WTC11 (cell line): ENCODE measurements around the gene MEIS1. TPM values are rescaled to one million over a fixed set of nuclear protein-coding genes. Genes with fewer than 3 reads are reported as not detected.

Experiments used
- ATAC-seq: fragments of 200-7000 bp; cut with Tn5 transposase; 2 replicates; pipeline ENCODE4 v1.10.0; 2021; ENCODE audit warnings: mild to moderate bottlenecking, moderate library complexity
- CTCF ChIA-PET: fragments of 300-600 bp; sonication (Branson Sonifier 250); formaldehyde crosslinking; loops from one replicate; lab custom pipeline; 2021; ENCODE audit warnings: antibody characterized with exemption; lab: Charles Lee
- POLR2A ChIA-PET: fragments of 350-600 bp; sonication (Branson Sonifier 250); formaldehyde crosslinking; loops from one replicate; lab custom pipeline; 2021; ENCODE audit warnings: antibody characterized with exemption; lab: Charles Lee
- DNase-seq: peaks from one replicate; pipeline ENCODE4 v3.0.0; 2021; ENCODE audit warnings: low spot score
- H3K27ac Mint-ChIP-seq: 2 replicates; pipeline ENCODE4 v1.8.0; 2021; ENCODE audit warnings: mixed read lengths
- H3K27me3 Mint-ChIP-seq: 2 replicates; pipeline ENCODE4 v1.8.0; 2021; ENCODE audit warnings: low read depth, mild to moderate bottlenecking, moderate library complexity, mixed read lengths
- H3K36me3 Mint-ChIP-seq: 2 replicates; pipeline ENCODE4 v1.8.0; 2021; ENCODE audit warnings: mixed read lengths
- H3K4me1 Mint-ChIP-seq: 2 replicates; pipeline ENCODE4 v1.8.0; 2022; ENCODE audit warnings: mixed read lengths
- H3K4me3 Mint-ChIP-seq: 2 replicates; pipeline ENCODE4 v1.8.0; 2021; ENCODE audit warnings: mild to moderate bottlenecking, moderate library complexity, mixed read lengths
- H3K9me3 Mint-ChIP-seq: 2 replicates; pipeline ENCODE4 v1.8.0; 2021; ENCODE audit warnings: mixed read lengths
- IRF2 ChIP-seq: sonication (generic); formaldehyde crosslinking; IDR thresholded peaks from 2 replicates; pipeline ENCODE4 v1.8.0; 2022; ENCODE audit warnings: low read depth, missing genetic modification reagents, borderline replicate concordance
- JUN ChIP-seq: sonication (generic); formaldehyde crosslinking; IDR thresholded peaks from 2 replicates; pipeline ENCODE4 v1.8.0; 2023; ENCODE audit warnings: mild to moderate bottlenecking, missing genetic modification reagents
- NR1H2 ChIP-seq: sonication (generic); formaldehyde crosslinking; IDR thresholded peaks from 2 replicates; pipeline ENCODE4 v1.9.0; 2021; ENCODE audit warnings: mild to moderate bottlenecking, moderate library complexity, missing genetic modification reagents
- ZNF232 ChIP-seq: sonication (generic); formaldehyde crosslinking; IDR thresholded peaks from 2 replicates; pipeline ENCODE4 v1.8.0; 2022; ENCODE audit warnings: mild to moderate bottlenecking, missing genetic modification reagents
- total RNA-seq: library from RNA; stranded (reverse); gene quantifications from 3 replicates; pipeline ENCODE4 v1.2.3, GENCODE V29; 2021
- TF ChIP-seq, protein P1 (sequence below): fragments of 250-450 bp; sonication (Bioruptor Pico); conservative IDR thresholded peaks from 2 replicates; pipeline ENCODE4 v1.9.0; 2021; ENCODE audit warnings: mild to moderate bottlenecking
- TF ChIP-seq, protein P2 (sequence below): sonication (generic); formaldehyde crosslinking; IDR thresholded peaks from 2 replicates; pipeline ENCODE4 v1.8.0; 2022; ENCODE audit warnings: missing genetic modification reagents
- TF ChIP-seq, protein P3 (sequence below): fragments of 200-600 bp; IDR thresholded peaks from 2 replicates; pipeline ENCODE4 v1.8.0; 2022; ENCODE audit warnings: antibody characterized with exemption
- TF ChIP-seq, protein P4 (sequence below): fragments of 250-450 bp; sonication (Bioruptor Pico); IDR thresholded peaks from 2 replicates; pipeline ENCODE4 v2.1.2; 2022; ENCODE audit warnings: mild to moderate bottlenecking, moderate library complexity
- TF ChIP-seq, protein P5 (sequence below): sonication (generic); formaldehyde crosslinking; conservative IDR thresholded peaks from 2 replicates; pipeline ENCODE4 v1.8.1; 2023; ENCODE audit warnings: mild to moderate bottlenecking, low read depth, missing genetic modification reagents, moderate library complexity
- TF ChIP-seq, protein P6 (sequence below): sonication (generic); formaldehyde crosslinking; conservative IDR thresholded peaks from 2 replicates; pipeline ENCODE4 v1.8.1; 2022; ENCODE audit warnings: mild to moderate bottlenecking, missing genetic modification reagents

Gene MEIS1
- total RNA-seq, 1 experiment from 2014 or later: 0.48 TPM

DNA sequence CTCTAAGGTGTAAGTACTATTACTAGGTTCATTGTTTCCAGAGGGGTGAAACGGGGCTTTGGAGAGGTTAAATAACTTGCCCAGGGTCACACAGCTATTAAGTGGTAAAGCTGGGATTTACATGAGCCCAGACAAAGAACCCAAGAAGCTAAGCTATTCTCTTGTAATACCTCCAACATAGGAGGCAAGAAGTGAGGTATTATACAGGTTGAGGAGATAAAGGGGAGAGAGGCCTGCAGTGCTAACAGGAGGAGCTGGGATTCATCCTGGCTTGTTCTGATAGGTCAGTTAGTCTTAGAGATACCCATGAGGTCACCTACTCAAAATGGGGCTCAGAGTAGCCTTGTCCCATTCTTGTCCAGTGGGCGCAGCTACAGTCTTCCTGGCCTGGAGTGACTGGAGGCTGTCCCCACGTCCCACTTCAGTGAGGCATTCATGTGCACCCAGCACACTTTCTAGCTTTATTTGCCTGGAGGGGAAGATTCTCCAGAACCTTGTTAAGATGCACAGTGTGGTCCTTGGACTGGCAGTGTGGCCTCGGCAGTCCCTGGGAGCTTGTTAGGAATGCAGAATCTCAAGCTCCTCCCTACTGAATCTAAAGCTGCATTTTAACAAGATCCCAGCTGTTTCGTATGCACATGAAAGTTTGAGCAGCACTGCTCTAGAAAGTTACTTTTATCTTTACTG, 63.5 kb downstream of the MEIS1 start (continued):
- TF ChIP-seq, protein P1, sequence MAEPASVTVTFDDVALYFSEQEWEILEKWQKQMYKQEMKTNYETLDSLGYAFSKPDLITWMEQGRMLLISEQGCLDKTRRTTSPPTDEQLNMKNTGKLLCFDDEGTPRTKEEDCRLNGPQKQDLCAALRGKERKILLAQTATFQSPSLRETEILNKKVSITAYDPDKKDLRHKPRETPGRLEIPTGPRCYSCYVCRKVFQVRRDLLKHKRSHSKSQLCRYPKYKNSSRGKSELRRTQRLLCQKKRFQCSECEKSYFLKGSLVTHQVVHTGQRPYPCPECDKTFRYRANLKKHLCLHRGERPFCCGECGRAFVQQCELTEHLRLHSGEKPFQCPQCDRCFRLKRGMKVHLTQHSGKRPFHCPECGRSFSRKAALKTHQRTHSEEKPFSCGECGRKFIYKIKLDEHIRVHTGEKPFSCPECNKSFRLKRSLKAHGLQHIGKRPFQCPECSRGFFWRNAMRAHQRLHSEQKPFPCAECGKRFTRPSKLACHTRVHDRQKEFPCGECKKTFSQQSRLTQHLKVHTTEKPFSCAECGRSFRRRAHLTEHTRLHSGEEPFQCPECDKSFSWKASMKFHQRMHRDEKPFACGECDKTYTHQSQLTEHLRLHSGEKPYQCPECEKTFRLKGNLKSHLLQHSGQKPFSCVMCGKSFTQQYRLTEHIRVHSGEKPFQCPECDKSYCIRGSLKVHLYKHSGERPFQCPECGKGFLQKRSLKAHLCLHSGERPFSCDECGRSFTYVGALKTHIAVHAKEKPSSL (CRISPR knock-in tag): no peak
- TF ChIP-seq NR1H2 (CRISPR knock-in tag): no peak
- no peak for TF ChIP-seq ZNF232 (CRISPR knock-in tag)
- TF ChIP-seq, protein P2, sequence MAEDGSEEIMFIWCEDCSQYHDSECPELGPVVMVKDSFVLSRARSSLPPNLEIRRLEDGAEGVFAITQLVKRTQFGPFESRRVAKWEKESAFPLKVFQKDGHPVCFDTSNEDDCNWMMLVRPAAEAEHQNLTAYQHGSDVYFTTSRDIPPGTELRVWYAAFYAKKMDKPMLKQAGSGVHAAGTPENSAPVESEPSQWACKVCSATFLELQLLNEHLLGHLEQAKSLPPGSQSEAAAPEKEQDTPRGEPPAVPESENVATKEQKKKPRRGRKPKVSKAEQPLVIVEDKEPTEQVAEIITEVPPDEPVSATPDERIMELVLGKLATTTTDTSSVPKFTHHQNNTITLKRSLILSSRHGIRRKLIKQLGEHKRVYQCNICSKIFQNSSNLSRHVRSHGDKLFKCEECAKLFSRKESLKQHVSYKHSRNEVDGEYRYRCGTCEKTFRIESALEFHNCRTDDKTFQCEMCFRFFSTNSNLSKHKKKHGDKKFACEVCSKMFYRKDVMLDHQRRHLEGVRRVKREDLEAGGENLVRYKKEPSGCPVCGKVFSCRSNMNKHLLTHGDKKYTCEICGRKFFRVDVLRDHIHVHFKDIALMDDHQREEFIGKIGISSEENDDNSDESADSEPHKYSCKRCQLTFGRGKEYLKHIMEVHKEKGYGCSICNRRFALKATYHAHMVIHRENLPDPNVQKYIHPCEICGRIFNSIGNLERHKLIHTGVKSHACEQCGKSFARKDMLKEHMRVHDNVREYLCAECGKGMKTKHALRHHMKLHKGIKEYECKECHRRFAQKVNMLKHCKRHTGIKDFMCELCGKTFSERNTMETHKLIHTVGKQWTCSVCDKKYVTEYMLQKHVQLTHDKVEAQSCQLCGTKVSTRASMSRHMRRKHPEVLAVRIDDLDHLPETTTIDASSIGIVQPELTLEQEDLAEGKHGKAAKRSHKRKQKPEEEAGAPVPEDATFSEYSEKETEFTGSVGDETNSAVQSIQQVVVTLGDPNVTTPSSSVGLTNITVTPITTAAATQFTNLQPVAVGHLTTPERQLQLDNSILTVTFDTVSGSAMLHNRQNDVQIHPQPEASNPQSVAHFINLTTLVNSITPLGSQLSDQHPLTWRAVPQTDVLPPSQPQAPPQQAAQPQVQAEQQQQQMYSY (CRISPR knock-in tag): no peak
- TF ChIP-seq, protein P3, sequence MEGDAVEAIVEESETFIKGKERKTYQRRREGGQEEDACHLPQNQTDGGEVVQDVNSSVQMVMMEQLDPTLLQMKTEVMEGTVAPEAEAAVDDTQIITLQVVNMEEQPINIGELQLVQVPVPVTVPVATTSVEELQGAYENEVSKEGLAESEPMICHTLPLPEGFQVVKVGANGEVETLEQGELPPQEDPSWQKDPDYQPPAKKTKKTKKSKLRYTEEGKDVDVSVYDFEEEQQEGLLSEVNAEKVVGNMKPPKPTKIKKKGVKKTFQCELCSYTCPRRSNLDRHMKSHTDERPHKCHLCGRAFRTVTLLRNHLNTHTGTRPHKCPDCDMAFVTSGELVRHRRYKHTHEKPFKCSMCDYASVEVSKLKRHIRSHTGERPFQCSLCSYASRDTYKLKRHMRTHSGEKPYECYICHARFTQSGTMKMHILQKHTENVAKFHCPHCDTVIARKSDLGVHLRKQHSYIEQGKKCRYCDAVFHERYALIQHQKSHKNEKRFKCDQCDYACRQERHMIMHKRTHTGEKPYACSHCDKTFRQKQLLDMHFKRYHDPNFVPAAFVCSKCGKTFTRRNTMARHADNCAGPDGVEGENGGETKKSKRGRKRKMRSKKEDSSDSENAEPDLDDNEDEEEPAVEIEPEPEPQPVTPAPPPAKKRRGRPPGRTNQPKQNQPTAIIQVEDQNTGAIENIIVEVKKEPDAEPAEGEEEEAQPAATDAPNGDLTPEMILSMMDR: no peak
- TF ChIP-seq IRF2 (CRISPR knock-in tag): no peak
- TF ChIP-seq, protein P4, sequence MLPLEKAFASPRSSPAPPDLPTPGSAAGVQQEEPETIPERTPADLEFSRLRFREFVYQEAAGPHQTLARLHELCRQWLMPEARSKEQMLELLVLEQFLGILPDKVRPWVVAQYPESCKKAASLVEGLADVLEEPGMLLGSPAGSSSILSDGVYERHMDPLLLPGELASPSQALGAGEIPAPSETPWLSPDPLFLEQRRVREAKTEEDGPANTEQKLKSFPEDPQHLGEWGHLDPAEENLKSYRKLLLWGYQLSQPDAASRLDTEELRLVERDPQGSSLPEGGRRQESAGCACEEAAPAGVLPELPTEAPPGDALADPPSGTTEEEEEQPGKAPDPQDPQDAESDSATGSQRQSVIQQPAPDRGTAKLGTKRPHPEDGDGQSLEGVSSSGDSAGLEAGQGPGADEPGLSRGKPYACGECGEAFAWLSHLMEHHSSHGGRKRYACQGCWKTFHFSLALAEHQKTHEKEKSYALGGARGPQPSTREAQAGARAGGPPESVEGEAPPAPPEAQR (CRISPR knock-in tag): no peak

DNA sequence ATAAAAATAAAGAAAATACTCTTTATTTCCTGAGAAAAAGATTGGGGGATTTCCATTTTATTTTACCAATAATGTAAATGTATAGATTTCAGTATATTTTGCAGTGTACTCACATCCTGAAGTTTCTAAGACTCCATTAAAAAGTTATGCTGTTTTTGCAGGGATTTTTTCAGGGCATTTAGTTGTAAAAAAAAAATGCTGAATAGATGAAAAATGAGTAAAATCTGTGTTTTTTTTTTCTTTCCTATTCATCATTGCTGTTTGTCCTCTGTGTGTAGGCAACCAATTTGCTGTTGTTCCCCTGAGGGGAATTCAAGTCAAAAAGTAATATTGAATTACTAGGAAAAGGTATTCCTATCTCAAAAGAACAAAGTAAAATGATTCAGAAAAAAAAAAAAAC, 66.3 kb downstream of the MEIS1 start:
- no peak for DNase-seq
- no peak for ATAC-seq
- no peaks in the 10 kb centered on the region for H3K36me3 Mint-ChIP-seq
- no peak overlapping the region for H3K4me3 Mint-ChIP-seq
- no peaks in the 10 kb centered on the region for H3K9me3 Mint-ChIP-seq
- peaks cover 3% of the 10 kb centered on the region for H3K27me3 Mint-ChIP-seq
- TF ChIP-seq, protein P5, sequence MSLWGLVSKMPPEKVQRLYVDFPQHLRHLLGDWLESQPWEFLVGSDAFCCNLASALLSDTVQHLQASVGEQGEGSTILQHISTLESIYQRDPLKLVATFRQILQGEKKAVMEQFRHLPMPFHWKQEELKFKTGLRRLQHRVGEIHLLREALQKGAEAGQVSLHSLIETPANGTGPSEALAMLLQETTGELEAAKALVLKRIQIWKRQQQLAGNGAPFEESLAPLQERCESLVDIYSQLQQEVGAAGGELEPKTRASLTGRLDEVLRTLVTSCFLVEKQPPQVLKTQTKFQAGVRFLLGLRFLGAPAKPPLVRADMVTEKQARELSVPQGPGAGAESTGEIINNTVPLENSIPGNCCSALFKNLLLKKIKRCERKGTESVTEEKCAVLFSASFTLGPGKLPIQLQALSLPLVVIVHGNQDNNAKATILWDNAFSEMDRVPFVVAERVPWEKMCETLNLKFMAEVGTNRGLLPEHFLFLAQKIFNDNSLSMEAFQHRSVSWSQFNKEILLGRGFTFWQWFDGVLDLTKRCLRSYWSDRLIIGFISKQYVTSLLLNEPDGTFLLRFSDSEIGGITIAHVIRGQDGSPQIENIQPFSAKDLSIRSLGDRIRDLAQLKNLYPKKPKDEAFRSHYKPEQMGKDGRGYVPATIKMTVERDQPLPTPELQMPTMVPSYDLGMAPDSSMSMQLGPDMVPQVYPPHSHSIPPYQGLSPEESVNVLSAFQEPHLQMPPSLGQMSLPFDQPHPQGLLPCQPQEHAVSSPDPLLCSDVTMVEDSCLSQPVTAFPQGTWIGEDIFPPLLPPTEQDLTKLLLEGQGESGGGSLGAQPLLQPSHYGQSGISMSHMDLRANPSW (CRISPR knock-in tag): no peak
- TF ChIP-seq, protein P6, sequence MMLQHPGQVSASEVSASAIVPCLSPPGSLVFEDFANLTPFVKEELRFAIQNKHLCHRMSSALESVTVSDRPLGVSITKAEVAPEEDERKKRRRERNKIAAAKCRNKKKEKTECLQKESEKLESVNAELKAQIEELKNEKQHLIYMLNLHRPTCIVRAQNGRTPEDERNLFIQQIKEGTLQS: no peak
- CTCF ChIA-PET: no interaction called here
- H3K27ac Mint-ChIP-seq: no peak overlapping the region
- peaks cover 29% of the 10 kb centered on the region for H3K4me1 Mint-ChIP-seq
- POLR2A ChIA-PET: no interaction called here

DNA sequence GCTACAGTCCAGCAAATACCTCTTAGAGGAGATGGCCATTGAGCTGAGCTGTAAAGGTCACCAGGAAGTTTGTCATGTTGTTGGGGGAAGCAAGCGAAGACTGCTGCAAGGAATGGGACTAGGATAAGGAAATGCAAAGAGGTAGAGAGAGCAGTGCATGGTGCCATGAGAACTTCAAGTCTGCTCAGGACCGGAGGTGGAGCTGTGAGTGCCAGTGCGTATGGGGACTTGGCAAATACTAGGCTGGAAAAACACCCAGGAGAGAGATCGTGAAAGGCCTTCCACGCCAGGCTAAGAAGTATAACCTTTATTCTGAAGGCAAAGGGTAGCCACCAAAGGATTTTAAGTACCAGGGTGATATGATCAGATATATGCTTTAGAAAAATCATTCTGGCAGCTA, 71.3 kb downstream of the MEIS1 start:
- DNase-seq: no peak
- Mint-ChIP-seq H3K4me3 (no peak overlapping the region), H3K27me3 (peaks cover 4% of the 10 kb centered on the region; the same call in 1 of the 2 replicates), H3K27ac (no peak overlapping the region), H3K9me3 (no peaks in the 10 kb centered on the region), H3K36me3 (no peaks in the 10 kb centered on the region), H3K4me1 (peaks cover 51% of the 10 kb centered on the region)
- ATAC-seq: no peak
- CTCF ChIA-PET: no interaction called here
- POLR2A ChIA-PET: no interaction called here
- TF ChIP-seq IRF2 (CRISPR knock-in tag): no peak
- no peak for TF ChIP-seq JUN (CRISPR knock-in tag)
